GM12878 (cell line): ENCODE results near the gene GALNT9.

Experiments
- ETV6 ChIP-seq, 2 experiments: fragments of 450-650 bp in 1 of 2; IDR thresholded peaks in 1 of 2; conservative IDR thresholded peaks in 1 of 2; 2 replicates each; pipeline ENCODE4 v1.6.1; 2014; ENCODE audit warnings: antibody characterized with exemption in 1 of 2, borderline replicate concordance in 1 of 2, low read depth in 1 of 2, mild to moderate bottlenecking in 1 of 2, moderate library complexity in 1 of 2
- NFYB ChIP-seq: IDR thresholded peaks from 2 replicates; pipeline ENCODE4 v1.6.1; 2011; ENCODE audit warnings: low read depth, mild to moderate bottlenecking, low read length, improper control_type of control experiment, moderate library complexity; ENCODE audit not compliant: insufficient read depth
- POLR2A ChIP-seq: IDR thresholded peaks from 2 replicates; pipeline ENCODE4 v1.6.1; 2011; ENCODE audit warnings: low read depth, mild to moderate bottlenecking, low read length
- POLR2AphosphoS5 ChIP-seq: IDR thresholded peaks from 2 replicates; pipeline ENCODE4 v1.6.1; 2011; ENCODE audit warnings: mild to moderate bottlenecking, low read length, inconsistent platforms
- RAD21 ChIP-seq: IDR thresholded peaks from 2 replicates; pipeline ENCODE4 v1.6.1; 2011; ENCODE audit warnings: mild to moderate bottlenecking, low read depth, low read length, moderate library complexity; ENCODE audit not compliant: insufficient read depth
- SIN3A ChIP-seq: IDR thresholded peaks from 2 replicates; pipeline ENCODE4 v1.6.1; 2012; ENCODE audit warnings: low read depth, low read length, improper control_type of control experiment
- SMC3 ChIP-seq: IDR thresholded peaks from 2 replicates; pipeline ENCODE4 v1.6.1; 2011; ENCODE audit warnings: low read length, improper control_type of control experiment, borderline replicate concordance
- SP1 ChIP-seq: IDR thresholded peaks from one replicate; pipeline ENCODE4 v1.6.1; 2011; ENCODE audit warnings: low read depth, low read length
- TAF1 ChIP-seq: IDR thresholded peaks from 2 replicates; pipeline ENCODE4 v1.6.1; 2011; ENCODE audit warnings: mild to moderate bottlenecking, low read depth, low read length, borderline replicate concordance
- TCF3 ChIP-seq: IDR thresholded peaks from 2 replicates; pipeline ENCODE4 v1.6.1; 2012; ENCODE audit warnings: low read depth, mild to moderate bottlenecking, low read length, borderline replicate concordance; ENCODE audit not compliant: insufficient read depth
- TF ChIP-seq, protein P1 (sequence below), 3 experiments: IDR thresholded peaks in 2 of 3; conservative IDR thresholded peaks in 1 of 3; 2 replicates each; pipeline ENCODE4 v1.5.1; 2011; ENCODE audit warnings: low read depth in 3 of 3, low read length in 3 of 3, mild to moderate bottlenecking in 3 of 3, control low read depth in 2 of 3, moderate library complexity in 2 of 3, inconsistent platforms in 1 of 3, mixed read lengths in 1 of 3; ENCODE audit not compliant: control insufficient read depth in 2 of 3, insufficient read depth in 1 of 3; ENCODE audit errors: extremely low read depth in 1 of 3
- TF ChIP-seq, protein P2 (sequence below): fragments of 450-650 bp; formaldehyde crosslinking; IDR thresholded peaks from 2 replicates; pipeline ENCODE4 v1.4.0; 2020; ENCODE audit warnings: mild to moderate bottlenecking, moderate library complexity
- TF ChIP-seq, protein P3 (sequence below): IDR thresholded peaks from 2 replicates; pipeline ENCODE4 v1.6.1; 2012; ENCODE audit warnings: low read depth, low read length, improper control_type of control experiment

DNA sequence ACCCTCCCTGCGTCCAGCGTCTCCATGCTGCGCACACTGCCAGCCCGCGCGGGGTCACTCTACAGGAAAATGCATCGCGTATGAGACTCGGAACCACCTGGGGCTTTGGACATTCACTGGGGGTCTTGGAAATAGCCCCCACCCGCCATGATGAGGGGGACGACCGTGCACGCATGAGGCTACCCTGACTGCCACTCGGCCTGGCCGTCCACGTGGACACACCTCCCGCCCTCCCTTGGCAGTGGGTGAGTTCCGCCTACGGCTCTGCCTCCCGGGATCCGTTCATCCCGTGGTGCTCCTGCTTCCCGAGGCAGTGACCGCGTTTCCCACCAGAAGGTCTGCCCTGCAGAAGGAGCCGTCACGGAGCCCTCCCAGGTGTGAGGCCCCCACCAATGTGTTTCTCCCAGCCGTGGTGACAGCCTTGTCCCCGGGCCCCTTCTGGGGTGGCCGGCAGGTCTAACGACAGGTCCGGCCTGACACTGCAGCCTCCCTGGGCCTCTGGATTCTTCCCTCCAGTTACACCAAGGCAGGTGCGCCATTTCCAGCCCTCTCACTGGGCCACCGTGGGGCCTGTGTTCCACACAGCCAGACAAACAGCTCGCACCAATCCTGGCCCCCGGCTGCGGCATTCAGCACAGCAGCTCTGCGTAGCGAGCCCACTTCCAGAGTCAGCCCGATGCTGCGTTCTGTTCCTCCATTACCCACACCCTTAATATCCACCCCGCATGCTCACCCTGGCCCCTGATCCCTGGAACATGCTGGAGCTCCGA lies 11.1 kb upstream of the GALNT9 start:
- TF ChIP-seq, protein P1, sequence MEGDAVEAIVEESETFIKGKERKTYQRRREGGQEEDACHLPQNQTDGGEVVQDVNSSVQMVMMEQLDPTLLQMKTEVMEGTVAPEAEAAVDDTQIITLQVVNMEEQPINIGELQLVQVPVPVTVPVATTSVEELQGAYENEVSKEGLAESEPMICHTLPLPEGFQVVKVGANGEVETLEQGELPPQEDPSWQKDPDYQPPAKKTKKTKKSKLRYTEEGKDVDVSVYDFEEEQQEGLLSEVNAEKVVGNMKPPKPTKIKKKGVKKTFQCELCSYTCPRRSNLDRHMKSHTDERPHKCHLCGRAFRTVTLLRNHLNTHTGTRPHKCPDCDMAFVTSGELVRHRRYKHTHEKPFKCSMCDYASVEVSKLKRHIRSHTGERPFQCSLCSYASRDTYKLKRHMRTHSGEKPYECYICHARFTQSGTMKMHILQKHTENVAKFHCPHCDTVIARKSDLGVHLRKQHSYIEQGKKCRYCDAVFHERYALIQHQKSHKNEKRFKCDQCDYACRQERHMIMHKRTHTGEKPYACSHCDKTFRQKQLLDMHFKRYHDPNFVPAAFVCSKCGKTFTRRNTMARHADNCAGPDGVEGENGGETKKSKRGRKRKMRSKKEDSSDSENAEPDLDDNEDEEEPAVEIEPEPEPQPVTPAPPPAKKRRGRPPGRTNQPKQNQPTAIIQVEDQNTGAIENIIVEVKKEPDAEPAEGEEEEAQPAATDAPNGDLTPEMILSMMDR (IDR thresholded peaks at IDR 0.05 in 2 of 3, conservative IDR thresholded peaks at IDR 0.05 in 1 of 3; ENCODE audit: control insufficient read depth in 2 of 3, extremely low read depth in 1 of 3, insufficient read depth in 1 of 3, low read depth in 3 of 3, low read length in 3 of 3): no peak
- no peak for TF ChIP-seq POLR2AphosphoS5
- no peak for TF ChIP-seq TAF1
- no peak for TF ChIP-seq SMC3
- TF ChIP-seq POLR2A: no peak
- TF ChIP-seq ETV6 (conservative IDR thresholded peaks at IDR 0.05 in 1 of 2, IDR thresholded peaks at IDR 0.05 in 1 of 2; ENCODE audit: borderline replicate concordance in 1 of 2, low read depth in 1 of 2): no peak
- TF ChIP-seq RAD21: no peak
- TF ChIP-seq, protein P2, sequence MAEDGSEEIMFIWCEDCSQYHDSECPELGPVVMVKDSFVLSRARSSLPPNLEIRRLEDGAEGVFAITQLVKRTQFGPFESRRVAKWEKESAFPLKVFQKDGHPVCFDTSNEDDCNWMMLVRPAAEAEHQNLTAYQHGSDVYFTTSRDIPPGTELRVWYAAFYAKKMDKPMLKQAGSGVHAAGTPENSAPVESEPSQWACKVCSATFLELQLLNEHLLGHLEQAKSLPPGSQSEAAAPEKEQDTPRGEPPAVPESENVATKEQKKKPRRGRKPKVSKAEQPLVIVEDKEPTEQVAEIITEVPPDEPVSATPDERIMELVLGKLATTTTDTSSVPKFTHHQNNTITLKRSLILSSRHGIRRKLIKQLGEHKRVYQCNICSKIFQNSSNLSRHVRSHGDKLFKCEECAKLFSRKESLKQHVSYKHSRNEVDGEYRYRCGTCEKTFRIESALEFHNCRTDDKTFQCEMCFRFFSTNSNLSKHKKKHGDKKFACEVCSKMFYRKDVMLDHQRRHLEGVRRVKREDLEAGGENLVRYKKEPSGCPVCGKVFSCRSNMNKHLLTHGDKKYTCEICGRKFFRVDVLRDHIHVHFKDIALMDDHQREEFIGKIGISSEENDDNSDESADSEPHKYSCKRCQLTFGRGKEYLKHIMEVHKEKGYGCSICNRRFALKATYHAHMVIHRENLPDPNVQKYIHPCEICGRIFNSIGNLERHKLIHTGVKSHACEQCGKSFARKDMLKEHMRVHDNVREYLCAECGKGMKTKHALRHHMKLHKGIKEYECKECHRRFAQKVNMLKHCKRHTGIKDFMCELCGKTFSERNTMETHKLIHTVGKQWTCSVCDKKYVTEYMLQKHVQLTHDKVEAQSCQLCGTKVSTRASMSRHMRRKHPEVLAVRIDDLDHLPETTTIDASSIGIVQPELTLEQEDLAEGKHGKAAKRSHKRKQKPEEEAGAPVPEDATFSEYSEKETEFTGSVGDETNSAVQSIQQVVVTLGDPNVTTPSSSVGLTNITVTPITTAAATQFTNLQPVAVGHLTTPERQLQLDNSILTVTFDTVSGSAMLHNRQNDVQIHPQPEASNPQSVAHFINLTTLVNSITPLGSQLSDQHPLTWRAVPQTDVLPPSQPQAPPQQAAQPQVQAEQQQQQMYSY (CRISPR knock-in tag): no peak
- no peak for TF ChIP-seq SIN3A
- TF ChIP-seq NFYB: no peak
- TF ChIP-seq SP1: no peak
- TF ChIP-seq, protein P3, sequence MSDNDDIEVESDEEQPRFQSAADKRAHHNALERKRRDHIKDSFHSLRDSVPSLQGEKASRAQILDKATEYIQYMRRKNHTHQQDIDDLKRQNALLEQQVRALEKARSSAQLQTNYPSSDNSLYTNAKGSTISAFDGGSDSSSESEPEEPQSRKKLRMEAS: no peak
- TF ChIP-seq TCF3: no peak
